Uterus (tissue), 2 donors: Measurements from ENCODE around the gene ALOX15B.

ENCODE experiments used
- POLR2A ChIP-seq, 2 donors: fragments of 450-650 bp; IDR thresholded peaks; one replicate each; pipeline ENCODE4 v1.6.1; 2016; ENCODE audit warnings: antibody characterized with exemption in 2 of 2, mild to moderate bottlenecking in 1 of 2, moderate library complexity in 1 of 2
- TF ChIP-seq, protein P1 (sequence below), 4 experiments: fragments of 200-600 bp in 2 of 4; fragments of 450-650 bp in 2 of 4; sonication (generic) in 2 of 4; IDR thresholded peaks; one replicate each; pipeline ENCODE4 v1.5.1; 2016 to 2019; ENCODE audit warnings: antibody characterized with exemption in 4 of 4, mild to moderate bottlenecking in 2 of 4, moderate library complexity in 1 of 4

- TF ChIP-seq, protein P1, sequence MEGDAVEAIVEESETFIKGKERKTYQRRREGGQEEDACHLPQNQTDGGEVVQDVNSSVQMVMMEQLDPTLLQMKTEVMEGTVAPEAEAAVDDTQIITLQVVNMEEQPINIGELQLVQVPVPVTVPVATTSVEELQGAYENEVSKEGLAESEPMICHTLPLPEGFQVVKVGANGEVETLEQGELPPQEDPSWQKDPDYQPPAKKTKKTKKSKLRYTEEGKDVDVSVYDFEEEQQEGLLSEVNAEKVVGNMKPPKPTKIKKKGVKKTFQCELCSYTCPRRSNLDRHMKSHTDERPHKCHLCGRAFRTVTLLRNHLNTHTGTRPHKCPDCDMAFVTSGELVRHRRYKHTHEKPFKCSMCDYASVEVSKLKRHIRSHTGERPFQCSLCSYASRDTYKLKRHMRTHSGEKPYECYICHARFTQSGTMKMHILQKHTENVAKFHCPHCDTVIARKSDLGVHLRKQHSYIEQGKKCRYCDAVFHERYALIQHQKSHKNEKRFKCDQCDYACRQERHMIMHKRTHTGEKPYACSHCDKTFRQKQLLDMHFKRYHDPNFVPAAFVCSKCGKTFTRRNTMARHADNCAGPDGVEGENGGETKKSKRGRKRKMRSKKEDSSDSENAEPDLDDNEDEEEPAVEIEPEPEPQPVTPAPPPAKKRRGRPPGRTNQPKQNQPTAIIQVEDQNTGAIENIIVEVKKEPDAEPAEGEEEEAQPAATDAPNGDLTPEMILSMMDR (IDR thresholded peaks at IDR 0.05), result no peak
- no peak for TF ChIP-seq POLR2A (IDR thresholded peaks at IDR 0.05)
These were observed 20.4 kb upstream of the ALOX15B start for GRCh38 chr17:8018436-8018835.
